GM13977 (cell line): ENCODE measurements around the gene APOBEC2.

Experiments used
- DNase-seq: peaks from one replicate; pipeline ENCODE4 v3.0.0; 2012; ENCODE audit warnings: low spot score
- CTCF ChIP-seq: IDR thresholded peaks from 2 replicates; pipeline ENCODE4 v1.5.1; 2012; ENCODE audit warnings: mild to moderate bottlenecking, control low read depth; ENCODE audit not compliant: insufficient read depth; ENCODE audit errors: extremely low read depth, missing control alignments
- in situ Hi-C: fragments of 300-500 bp; cut with MboI; formaldehyde crosslinking; loops from one replicate; pipeline ENCODE4 v1.12.0; 2022; ENCODE audit warnings: low sequenced_read_pairs, low pct_unique_long_range_greater_than_20kb, mixed read lengths, inconsistent platforms; ENCODE audit not compliant: unreplicated experiment

APOBEC2 gene

DNA sequence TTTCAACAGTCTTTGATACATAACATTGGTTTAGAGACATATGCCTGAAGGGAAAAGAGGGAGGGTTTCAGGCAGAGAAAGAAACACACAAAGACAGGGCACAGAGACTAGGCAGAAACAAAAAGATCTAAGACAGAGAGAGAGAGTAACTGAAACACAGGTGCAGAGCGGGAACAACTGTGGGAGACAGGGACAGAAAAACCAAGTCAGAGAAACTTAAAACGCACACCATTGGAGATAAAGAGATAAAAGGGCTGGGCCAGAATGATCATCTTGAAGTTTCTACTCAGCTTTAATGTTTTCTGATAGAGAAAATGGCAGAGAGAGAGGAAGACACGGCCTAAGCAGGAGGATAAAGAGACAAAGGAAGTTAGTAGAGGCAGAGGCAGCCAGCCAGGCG lies 25.8 kb upstream of the APOBEC2 start:
- no peak for TF ChIP-seq CTCF
- DNase-seq, result no peak
- in situ Hi-C loops, result no loop called here

- peak; percentile 91 for DNase-seq
- in situ Hi-C loops, result no loop called here
- TF ChIP-seq CTCF, result peak; percentile 100
Measured at GRCh38 chr6:41027799-41028560, 25.0 kb upstream of the APOBEC2 start.

DNA sequence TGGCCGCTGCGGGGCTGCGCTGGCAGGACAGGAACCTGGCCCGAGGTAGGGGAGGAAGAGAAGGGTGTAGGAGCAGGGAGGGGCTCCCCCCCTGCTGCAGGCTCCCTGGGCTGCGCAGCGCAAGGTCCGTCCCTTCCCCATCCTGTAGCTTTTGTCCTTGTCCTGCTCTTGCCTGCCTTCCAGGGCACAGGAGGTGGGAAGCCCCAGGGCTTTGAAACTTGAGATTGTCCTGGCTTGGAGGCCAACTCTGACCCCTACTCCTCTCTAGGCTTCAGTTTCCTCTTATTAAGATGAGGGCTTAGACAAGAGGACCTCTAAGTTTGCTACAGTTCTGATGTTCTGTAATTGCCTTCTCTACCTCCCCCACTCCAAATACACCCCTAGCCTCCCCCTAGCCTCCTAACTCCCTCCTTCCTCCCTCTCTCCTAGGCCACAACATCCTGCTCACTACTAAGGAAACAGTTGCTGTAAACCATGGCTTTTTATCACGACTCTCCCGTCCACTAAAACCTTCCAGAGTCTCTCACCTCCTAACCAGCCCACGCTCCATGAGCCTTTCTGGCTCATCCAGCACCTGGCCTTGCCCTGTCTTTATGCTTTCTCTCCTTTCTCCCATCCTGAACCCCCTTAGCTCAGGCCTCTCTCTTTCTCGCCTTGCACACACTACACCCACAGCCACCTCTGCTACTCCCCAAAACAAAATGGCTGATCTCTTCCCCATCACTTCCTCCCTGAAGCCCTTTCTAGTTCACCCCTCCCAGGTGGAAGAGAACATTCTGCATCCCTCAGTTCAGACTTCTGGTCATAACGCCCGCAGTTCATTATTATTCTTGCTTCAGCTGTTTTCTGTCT lies 24.2 kb upstream of the APOBEC2 start:
- no peak for TF ChIP-seq CTCF
- in situ Hi-C loops, result no loop called here
- DNase-seq, result no peak

- DNase-seq, result no peak
- no peak for TF ChIP-seq CTCF
- in situ Hi-C loops, result no loop called here
Measured at GRCh38 chr6:41032830-41033229, 20.2 kb upstream of the APOBEC2 start.

DNA sequence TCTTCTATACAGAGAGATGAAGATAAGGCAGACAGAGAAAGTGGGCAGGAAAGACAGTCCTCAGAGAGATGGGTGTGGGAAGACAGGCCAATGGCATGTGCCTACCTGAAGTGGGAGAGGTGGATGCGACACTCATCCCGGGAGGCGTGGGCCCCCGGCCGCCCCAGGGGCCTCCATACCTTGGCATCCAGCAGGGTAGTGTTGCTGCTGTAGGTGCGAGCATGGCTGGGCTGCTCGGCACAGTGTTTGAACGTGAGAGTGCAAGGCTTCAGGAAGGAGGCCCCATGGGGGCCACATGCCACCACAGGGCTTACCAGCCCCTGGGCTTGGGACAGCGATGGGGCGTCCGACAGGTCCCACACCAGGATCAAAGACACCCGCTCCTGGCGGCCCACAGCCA lies 19.2 kb upstream of the APOBEC2 start:
- no peak for DNase-seq
- TF ChIP-seq CTCF, result no peak
- in situ Hi-C loops, result no loop called here

DNA sequence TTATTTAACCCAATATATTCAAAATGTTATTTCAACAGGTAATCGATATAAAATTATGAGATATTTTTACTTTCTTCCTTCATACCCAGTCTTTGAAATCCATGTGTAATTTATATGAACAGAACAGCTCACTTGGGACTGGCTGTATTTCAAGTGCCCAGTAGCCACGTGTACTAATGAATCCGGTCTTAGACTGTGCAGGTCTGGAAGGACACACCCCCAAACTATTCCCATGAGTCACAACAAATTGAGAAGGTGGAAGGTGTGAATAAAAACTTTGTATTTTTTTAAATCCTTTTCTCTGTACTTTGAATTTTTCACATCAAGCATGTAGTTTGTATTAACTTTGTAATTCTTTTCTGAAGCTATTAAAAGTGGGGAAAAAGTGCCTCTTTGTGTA lies 16.8 kb upstream of the APOBEC2 start:
- in situ Hi-C loops, result no loop called here
- no peak for DNase-seq
- TF ChIP-seq CTCF, result no peak
